Activated CD8-positive, alpha-beta memory T cell treated with anti-CD3 and anti-CD28 coated beads, Interleukin-2, amount 10 ng/mL, durations not matched to agents 7 days and 5 days (primary cell): ENCODE measurements around the gene SNX33. TPM values are rescaled to one million over a fixed set of nuclear protein-coding genes. Genes with fewer than 3 reads are reported as not detected.
"Not testable (repeated sequence)": the region's sequence is repeated elsewhere in the genome, so short reads cannot be mapped to it uniquely, and the experiment has no call there.

Experiments
- ATAC-seq: fragments of 150-1000 bp; cut with Tn5 transposase; one replicate; pipeline ENCODE4 v1.10.0; 2021; ENCODE audit warnings: moderate library complexity
- CTCF ChIA-PET: fragments of 350-600 bp; sonication (Branson Sonifier 250); formaldehyde crosslinking; loops from one replicate; lab custom pipeline; 2021; ENCODE audit warnings: antibody characterized with exemption; lab: Charles Lee
- DNase-seq: peaks from one replicate; pipeline ENCODE4 v3.0.0-alpha.2; 2020
- H3K27ac Mint-ChIP-seq: one replicate; pipeline ENCODE4 v1.8.0; 2021; ENCODE audit warnings: mild to moderate bottlenecking, mixed read lengths
- H3K27me3 Mint-ChIP-seq: one replicate; pipeline ENCODE4 v1.8.0; 2021; ENCODE audit warnings: mixed read lengths
- H3K36me3 Mint-ChIP-seq: one replicate; pipeline ENCODE4 v1.8.0; 2021; ENCODE audit warnings: mild to moderate bottlenecking, mixed read lengths
- H3K4me1 Mint-ChIP-seq: one replicate; pipeline ENCODE4 v1.8.0; 2021; ENCODE audit warnings: mixed read lengths
- H3K4me3 Mint-ChIP-seq: one replicate; pipeline ENCODE4 v1.8.0; 2021; ENCODE audit warnings: mild to moderate bottlenecking, moderate library complexity, mixed read lengths
- H3K9me3 Mint-ChIP-seq: one replicate; pipeline ENCODE4 v1.8.0; 2022; ENCODE audit warnings: low read depth, mixed read lengths
- total RNA-seq, 2 experiments: library from RNA; stranded (reverse); gene quantifications; one replicate each; pipeline ENCODE4 v1.2.3, GENCODE V29; 2021

Gene SNX33
- total RNA-seq, 2 experiments from 2014 or later = 1.4 to 3.5 TPM

DNA sequence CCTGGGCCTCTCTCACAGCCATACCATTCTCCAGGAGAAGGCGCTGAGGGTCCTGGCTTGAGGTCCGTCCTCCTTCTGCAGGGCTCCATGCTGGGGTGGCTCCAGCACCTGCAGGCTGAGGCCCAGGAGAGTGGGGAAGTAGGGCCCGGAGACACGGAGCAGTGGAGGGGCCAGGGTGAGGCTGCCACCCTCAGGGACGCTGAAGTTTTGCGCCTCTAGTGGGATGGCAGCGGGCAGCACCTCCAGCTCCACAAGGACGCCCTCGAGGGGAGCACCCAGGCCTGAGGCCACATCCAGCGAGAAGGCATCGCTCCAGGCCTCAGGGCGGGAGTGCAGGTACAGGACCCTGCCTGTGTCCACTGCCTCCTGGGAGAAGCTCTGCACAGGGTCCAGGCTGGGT is 37.5 kb downstream of the SNX33 start:
- H3K4me1 Mint-ChIP-seq = no peaks in the 10 kb centered on the region
- H3K9me3 Mint-ChIP-seq = no peaks in the 10 kb centered on the region
- ATAC-seq (no peak), DNase-seq (no peak)
- H3K4me3 Mint-ChIP-seq = no peak overlapping the region
- H3K27ac Mint-ChIP-seq = no peak overlapping the region
- no peaks in the 10 kb centered on the region for H3K27me3 Mint-ChIP-seq
- CTCF ChIA-PET = interaction anchor here (1.5 to 4.5 kb wide), 4 partner anchors 8 to 317 kb away, joined by 4 to 35 read pairs (median 20); partner anchors contain the start of gene MAN2C1
- H3K36me3 Mint-ChIP-seq = no peaks in the 10 kb centered on the region

DNA sequence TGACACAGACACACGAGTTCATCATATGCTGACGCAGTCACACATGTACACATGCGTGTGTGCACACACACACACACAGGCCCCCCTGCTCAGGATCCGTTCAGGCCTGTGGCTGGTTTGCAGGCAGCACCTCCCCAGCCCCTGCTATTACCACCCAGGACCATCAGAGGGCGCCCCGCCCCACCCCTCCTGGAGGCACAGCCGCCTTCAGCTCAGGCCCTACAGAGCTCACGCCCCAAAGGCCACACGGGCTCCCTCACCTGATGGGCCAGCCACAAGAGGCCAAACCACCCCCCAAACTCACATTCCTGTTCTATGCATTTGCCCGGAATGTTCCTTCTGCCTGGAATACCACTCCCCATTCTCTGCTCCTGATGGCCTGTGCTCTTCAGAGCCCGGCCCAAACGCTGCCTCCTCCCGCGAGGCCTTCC is 38.5 kb downstream of the SNX33 start:
- H3K27ac Mint-ChIP-seq = not testable (repeated sequence)

DNA sequence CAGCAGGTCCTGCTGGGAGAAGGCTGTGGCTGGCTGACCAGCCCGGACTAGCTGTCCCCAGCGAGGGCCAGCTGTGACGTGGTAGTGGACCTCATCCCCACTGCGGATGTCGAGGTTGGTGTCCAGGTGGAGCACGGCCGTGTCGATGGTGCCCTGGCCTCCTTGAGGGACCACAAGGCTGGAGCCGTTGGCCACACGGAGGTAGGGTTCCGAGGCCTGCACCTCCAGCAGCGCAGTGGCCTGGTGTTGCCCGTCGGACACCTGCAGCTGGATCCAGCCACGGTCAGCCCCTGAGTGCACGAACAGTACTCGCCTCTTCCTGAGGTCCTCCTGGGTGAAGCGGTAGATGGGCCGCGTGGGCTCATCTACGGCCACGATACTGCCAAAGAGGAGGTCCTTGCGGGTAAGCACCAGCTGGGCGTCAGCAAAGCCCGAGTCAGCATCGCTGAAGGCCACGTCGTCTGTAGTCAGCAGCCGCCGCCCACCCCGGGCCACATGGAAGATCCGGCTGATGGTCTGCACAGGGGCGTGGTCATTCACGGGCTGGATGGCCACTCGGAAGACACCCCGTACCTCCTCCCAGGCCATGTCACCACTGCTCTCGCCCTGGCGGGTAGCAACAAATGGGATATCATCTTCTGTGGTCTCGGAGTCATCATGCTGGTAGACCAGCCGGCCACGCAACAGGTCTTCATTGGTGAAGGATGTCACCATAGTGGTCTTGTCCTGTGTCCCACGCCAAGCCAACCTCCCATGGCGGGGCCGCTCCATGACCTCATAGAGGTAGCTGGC is 40.0 kb downstream of the SNX33 start:
- DNase-seq (no peak), ATAC-seq (no peak)
- CTCF ChIA-PET = interaction anchor here (4.5 kb wide), 1 partner anchor 115 kb away, joined by 35 read pairs; no protein-coding TSS in a partner anchor
- H3K27ac Mint-ChIP-seq = no peak overlapping the region
- peaks cover 4% of the 10 kb centered on the region for H3K4me1 Mint-ChIP-seq
- peaks cover 8% of the 10 kb centered on the region for H3K27me3 Mint-ChIP-seq
- H3K9me3 Mint-ChIP-seq = no peaks in the 10 kb centered on the region
- no peak overlapping the region for H3K4me3 Mint-ChIP-seq
- H3K36me3 Mint-ChIP-seq = no peaks in the 10 kb centered on the region

More for the DNA sequence above, 38.5 kb downstream of the SNX33 start:
- H3K4me3 Mint-ChIP-seq, H3K9me3 Mint-ChIP-seq, H3K4me1 Mint-ChIP-seq, H3K36me3 Mint-ChIP-seq, H3K27me3 Mint-ChIP-seq: not testable (repeated sequence)
- DNase-seq (peak; percentile 87), ATAC-seq (peak; percentile 69)
- CTCF ChIA-PET = interaction anchor here (0.6 to 4.5 kb wide), 19 partner anchors 9 to 1006 kb away, joined by 3 to 35 read pairs (median 4); partner anchors contain the start of genes IMP3, MAN2C1 and SIN3A

DNA sequence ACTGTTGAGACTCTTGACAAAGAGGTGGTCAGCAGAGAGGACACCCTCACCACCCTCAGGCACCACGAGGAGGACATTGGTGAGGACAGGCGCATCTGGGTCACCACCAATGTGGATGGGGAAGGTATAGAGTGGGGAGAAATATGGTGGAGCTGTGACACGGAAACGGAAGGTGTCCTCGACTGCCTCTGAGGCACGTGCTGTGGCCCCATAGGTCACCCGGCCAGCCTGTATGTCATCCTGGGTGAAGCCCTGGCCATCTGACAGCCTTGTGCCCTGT is 40.5 kb downstream of the SNX33 start:
- no peaks in the 10 kb centered on the region for H3K9me3 Mint-ChIP-seq
- CTCF ChIA-PET = interaction anchor here (4.5 kb wide), 1 partner anchor 114 kb away, joined by 35 read pairs; no protein-coding TSS in a partner anchor
- no peaks in the 10 kb centered on the region for H3K36me3 Mint-ChIP-seq
- no peak for DNase-seq
- no peak overlapping the region for H3K27ac Mint-ChIP-seq
- H3K4me3 Mint-ChIP-seq = no peak overlapping the region
- no peak for ATAC-seq
- peaks cover 9% of the 10 kb centered on the region for H3K27me3 Mint-ChIP-seq
- H3K4me1 Mint-ChIP-seq = peaks cover 7% of the 10 kb centered on the region

DNA sequence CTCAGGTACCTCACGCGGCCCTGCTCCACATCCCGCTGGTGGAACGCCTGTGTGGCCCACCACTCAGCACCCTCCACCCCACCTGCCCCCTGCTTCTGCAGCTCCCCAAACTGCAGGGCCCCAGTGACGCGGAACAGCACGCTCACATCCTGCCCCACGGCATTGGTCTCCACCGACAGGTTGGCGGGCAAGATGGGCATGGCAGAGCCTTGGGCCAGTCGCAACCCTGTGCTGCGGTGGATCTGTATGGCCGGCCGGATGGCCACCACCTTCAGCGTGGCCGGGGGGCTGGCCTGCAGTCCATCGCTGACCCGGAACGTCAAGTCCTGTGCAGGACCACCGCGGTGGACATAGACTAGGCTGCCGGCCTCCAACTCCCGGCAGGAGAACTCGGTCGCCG is 41.1 kb downstream of the SNX33 start:
- CTCF ChIA-PET = no interaction called here
- Mint-ChIP-seq H3K4me3 (no peak overlapping the region), H3K9me3 (no peaks in the 10 kb centered on the region), H3K27ac (no peak overlapping the region), H3K4me1 (peaks cover 11% of the 10 kb centered on the region), H3K36me3 (no peaks in the 10 kb centered on the region), H3K27me3 (peaks cover 9% of the 10 kb centered on the region)
- no peak for DNase-seq
- ATAC-seq = no peak

DNA sequence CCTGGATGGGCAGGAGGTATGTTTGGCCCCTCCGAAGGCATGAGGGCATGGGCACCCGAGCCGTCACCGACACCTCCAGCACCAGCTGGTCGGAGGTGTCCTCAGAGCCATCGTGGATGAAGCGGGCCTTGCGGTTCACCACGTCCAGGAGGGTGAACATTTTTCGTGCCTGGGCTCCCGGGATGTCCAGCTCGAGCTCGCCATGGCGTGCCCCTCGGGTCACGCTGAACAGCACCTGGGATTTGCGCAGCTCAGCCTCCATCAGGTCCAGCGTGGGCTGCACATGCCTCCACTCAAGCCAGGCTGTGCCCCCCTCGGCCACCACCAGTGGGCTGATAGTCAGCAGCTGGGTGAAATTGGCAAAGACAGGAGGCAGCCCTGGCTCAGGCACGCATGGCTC is 41.7 kb downstream of the SNX33 start:
- H3K36me3 Mint-ChIP-seq, H3K4me3 Mint-ChIP-seq, H3K9me3 Mint-ChIP-seq, CTCF ChIA-PET, H3K27me3 Mint-ChIP-seq, ATAC-seq, H3K27ac Mint-ChIP-seq, DNase-seq: not testable (repeated sequence)
- H3K4me1 Mint-ChIP-seq = peaks cover 15% of the 10 kb centered on the region

DNA sequence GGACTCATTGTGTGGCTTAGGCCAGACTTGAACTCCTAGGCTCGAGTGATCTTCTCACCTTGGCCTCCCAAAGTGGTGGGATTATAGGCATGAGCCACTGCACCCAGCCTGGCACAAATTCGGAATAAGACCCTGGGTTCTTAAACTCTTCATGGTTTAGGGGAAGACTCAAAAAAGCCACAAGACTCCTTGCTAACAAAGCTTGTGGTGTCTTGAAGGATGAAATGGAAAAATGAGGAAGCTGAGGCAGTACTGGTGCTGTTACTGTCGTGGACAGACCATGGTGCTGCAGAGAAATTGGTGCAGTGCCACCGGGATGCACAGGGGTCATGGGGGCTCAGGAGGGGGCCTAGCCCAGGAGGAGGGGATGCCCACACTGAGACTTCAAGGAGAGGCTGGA is 44.6 kb downstream of the SNX33 start:
- CTCF ChIA-PET, ATAC-seq, H3K4me3 Mint-ChIP-seq, H3K36me3 Mint-ChIP-seq, H3K27ac Mint-ChIP-seq, H3K9me3 Mint-ChIP-seq, DNase-seq, H3K27me3 Mint-ChIP-seq: not testable (repeated sequence)
- H3K4me1 Mint-ChIP-seq = peaks cover 25% of the 10 kb centered on the region

DNA sequence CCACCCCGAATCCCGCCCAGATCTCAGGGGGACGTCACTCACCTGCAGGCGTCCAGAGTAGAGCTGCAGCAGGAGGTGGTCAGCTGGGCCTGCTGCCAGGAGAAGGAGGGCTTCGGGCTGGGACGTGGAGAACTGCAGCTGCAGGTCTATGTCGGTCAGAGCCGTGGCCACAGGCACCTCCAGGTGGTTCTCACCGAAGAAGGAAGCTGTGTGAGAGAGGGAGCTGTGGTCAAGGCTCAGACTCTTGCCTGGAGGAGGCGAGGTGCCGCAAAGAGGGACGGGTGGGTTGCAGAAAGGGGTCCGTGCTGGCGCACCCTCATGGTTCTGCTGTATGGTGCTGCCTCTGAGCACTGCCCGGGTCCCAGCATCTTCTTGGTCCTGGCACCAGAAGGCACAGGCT is 45.3 kb downstream of the SNX33 start:
- H3K36me3 Mint-ChIP-seq, DNase-seq, H3K9me3 Mint-ChIP-seq, CTCF ChIA-PET, ATAC-seq, H3K4me3 Mint-ChIP-seq, H3K27me3 Mint-ChIP-seq, H3K27ac Mint-ChIP-seq: not testable (repeated sequence)
- H3K4me1 Mint-ChIP-seq = peaks cover 25% of the 10 kb centered on the region

DNA sequence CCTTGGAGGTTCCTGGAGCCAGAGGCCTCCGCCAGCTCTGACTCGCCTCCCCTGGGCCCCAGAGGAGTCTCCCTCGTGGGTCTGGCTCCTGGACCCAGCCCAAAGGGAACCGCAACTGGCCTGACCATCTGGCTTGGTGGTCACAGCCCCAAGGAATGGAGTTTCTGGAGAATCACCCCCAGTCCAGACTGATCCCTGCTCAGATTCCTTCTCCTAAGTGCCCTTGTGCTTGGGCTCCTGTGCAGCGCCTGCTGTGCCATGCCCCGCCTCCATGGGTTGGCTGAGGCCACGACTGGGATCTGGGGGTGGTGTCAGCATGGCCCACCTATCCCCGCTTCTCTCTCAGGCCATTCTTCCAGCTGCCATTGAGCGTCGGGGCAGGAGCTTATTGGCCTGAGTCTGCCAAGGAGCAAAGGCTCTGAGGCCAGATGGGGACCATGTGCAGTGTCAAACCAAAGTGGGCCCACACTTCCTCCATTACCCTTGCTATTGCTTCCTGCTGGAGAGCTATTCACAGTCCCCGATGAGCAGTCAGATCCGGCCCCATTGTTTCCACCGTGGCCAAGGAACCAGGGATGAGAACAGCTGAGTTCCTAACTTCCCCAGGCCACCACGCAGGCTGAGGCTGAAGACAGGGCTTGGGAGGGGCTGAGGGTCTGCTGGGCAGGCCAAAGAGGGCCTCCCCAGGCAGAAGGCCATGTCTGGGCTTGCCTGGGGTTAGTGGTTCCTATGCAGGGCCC is 46.0 kb downstream of the SNX33 start:
- no peak for ATAC-seq
- no peak overlapping the region for H3K27ac Mint-ChIP-seq
- H3K36me3 Mint-ChIP-seq = no peaks in the 10 kb centered on the region
- no peak overlapping the region for H3K4me3 Mint-ChIP-seq
- CTCF ChIA-PET = interaction anchor here (1.1 kb wide), 1 partner anchor 10 kb away, joined by 3 read pairs; no protein-coding TSS in a partner anchor
- DNase-seq = no peak
- H3K9me3 Mint-ChIP-seq = no peaks in the 10 kb centered on the region
- peaks cover 9% of the 10 kb centered on the region for H3K27me3 Mint-ChIP-seq
- H3K4me1 Mint-ChIP-seq = peaks cover 25% of the 10 kb centered on the region

DNA sequence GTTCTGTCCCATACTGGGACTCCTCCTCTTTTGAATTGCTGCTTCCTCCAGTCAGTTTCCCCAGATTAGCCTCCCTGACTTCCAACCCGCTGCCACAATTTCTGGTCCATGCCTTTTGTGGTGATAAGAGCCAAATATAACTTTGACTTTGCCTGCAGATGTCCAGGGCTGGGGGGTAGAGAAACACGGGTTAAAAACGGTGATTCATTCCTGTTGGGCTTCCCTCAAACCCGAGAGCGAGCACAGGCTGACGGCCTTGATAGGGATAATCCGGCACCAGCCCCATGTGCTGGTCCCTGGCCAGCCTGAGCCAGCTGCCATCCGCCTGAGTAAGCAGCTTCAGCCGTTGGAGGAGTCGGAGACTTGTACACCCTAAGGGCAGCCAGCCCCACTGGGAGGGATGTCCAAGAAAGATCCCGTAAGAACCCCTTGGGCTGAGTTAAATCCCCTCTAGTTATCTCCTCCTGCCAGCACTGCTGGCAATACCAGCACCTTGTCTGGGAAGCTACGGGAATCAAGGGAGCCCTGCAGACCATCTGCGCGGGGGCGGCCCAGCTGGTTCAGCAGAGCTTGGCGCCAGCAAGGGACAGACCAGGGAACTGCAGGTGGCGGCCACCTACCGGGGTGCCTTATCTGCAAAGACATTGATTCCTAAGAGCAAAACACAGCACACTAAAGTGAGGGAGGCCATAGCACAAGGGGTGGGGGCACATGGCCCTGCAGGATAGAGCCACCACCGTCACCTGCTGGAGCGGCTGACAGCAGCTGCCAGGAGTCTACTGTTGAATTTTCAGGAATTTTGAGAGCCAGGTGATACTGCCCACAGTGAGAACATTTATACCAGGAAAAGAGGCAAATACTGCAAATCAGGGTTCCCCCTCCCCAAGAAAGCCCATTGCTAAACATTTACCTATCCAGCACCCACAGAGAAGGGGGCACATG is 46.8 kb downstream of the SNX33 start:
- peaks cover 27% of the 10 kb centered on the region for H3K4me1 Mint-ChIP-seq
- H3K4me3 Mint-ChIP-seq = no peak overlapping the region
- H3K9me3 Mint-ChIP-seq = no peaks in the 10 kb centered on the region
- H3K27ac Mint-ChIP-seq = no peak overlapping the region
- CTCF ChIA-PET = interaction anchor here (0.8 to 1.1 kb wide), 2 partner anchors 8 to 11 kb away, joined by 3 to 5 read pairs; no protein-coding TSS in a partner anchor
- ATAC-seq (no peak), DNase-seq (no peak)
- peaks cover 9% of the 10 kb centered on the region for H3K27me3 Mint-ChIP-seq
- no peaks in the 10 kb centered on the region for H3K36me3 Mint-ChIP-seq

DNA sequence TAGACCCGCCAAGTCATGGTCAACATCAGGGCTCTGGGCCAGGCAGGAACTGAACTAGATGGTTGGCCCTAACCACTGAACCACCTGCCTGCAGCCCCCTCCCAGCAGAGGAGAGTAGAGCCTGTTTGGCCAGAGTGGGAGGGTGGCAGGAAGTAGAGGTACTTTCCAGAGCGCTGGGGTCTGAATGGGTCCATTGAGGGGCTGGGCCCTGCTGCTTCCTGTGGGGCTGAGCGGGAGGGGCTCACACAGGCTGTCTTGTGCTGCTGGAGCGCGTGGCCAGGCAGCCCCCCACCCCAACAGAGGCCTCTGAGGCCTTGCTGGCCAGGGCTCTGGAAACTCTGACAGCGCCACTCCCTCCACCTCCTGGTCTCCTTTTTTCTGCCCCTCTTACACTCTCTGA is 47.5 kb downstream of the SNX33 start:
- peaks cover 9% of the 10 kb centered on the region for H3K27me3 Mint-ChIP-seq

DNA sequence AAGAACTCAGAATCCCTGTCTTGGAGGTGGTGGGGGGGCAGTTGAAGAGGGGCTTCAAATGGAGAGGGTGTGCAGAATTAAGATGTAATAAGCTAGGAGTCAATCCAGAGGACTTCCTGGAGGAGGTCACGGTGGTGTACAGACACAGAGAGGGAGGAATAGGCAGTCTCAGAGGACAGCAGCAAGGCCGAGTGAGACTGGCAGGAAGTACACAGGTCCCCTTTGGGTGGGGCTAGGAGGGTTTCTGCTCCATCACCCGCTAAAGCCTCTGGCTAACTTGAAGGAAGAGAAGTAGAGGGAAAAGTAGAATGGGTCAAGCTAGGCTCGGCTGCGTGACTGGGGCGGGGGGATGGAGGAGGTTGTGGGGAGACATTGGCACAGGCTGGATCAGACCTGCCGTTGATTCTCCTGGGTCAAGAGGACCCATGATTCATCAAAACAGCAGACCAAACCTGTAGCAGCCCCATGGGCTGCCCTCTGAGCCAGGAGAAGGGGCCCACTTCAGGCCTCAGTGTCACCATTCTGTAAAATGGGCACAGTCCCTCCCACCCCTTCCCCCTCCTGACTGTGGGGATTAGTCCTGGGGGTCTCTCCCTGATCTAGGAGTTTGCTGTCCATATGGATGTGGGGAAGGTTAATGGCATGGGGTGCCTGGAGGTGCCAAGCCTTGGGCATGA is 48.1 kb downstream of the SNX33 start:
- ATAC-seq = no peak
- H3K9me3 Mint-ChIP-seq = no peaks in the 10 kb centered on the region
- CTCF ChIA-PET = no interaction called here

More for the DNA sequence above, 47.5 kb downstream of the SNX33 start:
- Mint-ChIP-seq H3K4me1 (peaks cover 29% of the 10 kb centered on the region), H3K4me3 (no peak overlapping the region), H3K27ac (no peak overlapping the region), H3K9me3 (no peaks in the 10 kb centered on the region), H3K36me3 (no peaks in the 10 kb centered on the region)
- DNase-seq (no peak), ATAC-seq (no peak)
- CTCF ChIA-PET = interaction anchor here (0.8 kb wide), 1 partner anchor 9 kb away, joined by 5 read pairs; no protein-coding TSS in a partner anchor

More for the DNA sequence above, 48.1 kb downstream of the SNX33 start:
- Mint-ChIP-seq H3K27me3 (peaks cover 9% of the 10 kb centered on the region), H3K36me3 (no peaks in the 10 kb centered on the region), H3K4me3 (no peak overlapping the region), H3K4me1 (peaks cover 29% of the 10 kb centered on the region), H3K27ac (peak overlapping the region; percentile 26)
- DNase-seq = no peak
